HG03354 (cell line): ENCODE results near the gene RAB11B.
A peak's percentile ranks its signal among the peaks of the same experiment; 100 is the strongest.
"Not testable (repeated sequence)": the region's sequence is repeated elsewhere in the genome, so short reads cannot be mapped to it uniquely, and the experiment has no call there.

Experiments
- ATAC-seq: cut with Tn5 transposase; IDR thresholded peaks from one replicate; pipeline ENCODE4 v1.9.1; 2021; ENCODE audit warnings: mild to moderate bottlenecking; ENCODE audit not compliant: unreplicated experiment, poor library complexity, severe bottlenecking

RAB11B gene

GRCh38 chr19:8392017-8392591 is 1.9 kb downstream of the RAB11B start:
- ATAC-seq, result no peak

- ATAC-seq, result no peak
Observed at GRCh38 chr19:8393192-8393870, 3.2 kb downstream of the RAB11B start.

GRCh38 chr19:8393871-8394250 is 3.7 kb downstream of the RAB11B start:
- no peak for ATAC-seq

GRCh38 chr19:8395621-8396082 is 5.5 kb downstream of the RAB11B start:
- ATAC-seq, result no peak

- no peak for ATAC-seq
Observed at GRCh38 chr19:8396185-8396562, 6.0 kb downstream of the RAB11B start.

- no peak for ATAC-seq
Observed at GRCh38 chr19:8396563-8397203, 6.5 kb downstream of the RAB11B start.

- ATAC-seq, result no peak
Observed at GRCh38 chr19:8397271-8397670, 7.1 kb downstream of the RAB11B start.

GRCh38 chr19:8397746-8398310 is 7.7 kb downstream of the RAB11B start:
- no peak for ATAC-seq

GRCh38 chr19:8398311-8398771 is 8.2 kb downstream of the RAB11B start:
- no peak for ATAC-seq

- no peak for ATAC-seq
Observed at GRCh38 chr19:8399681-8400188, 9.6 kb downstream of the RAB11B start.

GRCh38 chr19:8401981-8402411 is 11.8 kb downstream of the RAB11B start:
- ATAC-seq, result no peak

- ATAC-seq, result no peak
Observed at GRCh38 chr19:8403098-8403819, 13.1 kb downstream of the RAB11B start.

GRCh38 chr19:8403820-8404109 is 13.6 kb downstream of the RAB11B start:
- no peak for ATAC-seq

- ATAC-seq, result no peak
Observed at GRCh38 chr19:8404391-8405151, 14.4 kb downstream of the RAB11B start.

- not testable (repeated sequence) for ATAC-seq
Observed at GRCh38 chr19:8410718-8411117, 20.6 kb downstream of the RAB11B start.

- ATAC-seq, result peak; percentile 99
Observed at GRCh38 chr19:8412783-8413628, 22.8 kb downstream of the RAB11B start, which contains the start of gene MARCHF2. Gene MARCHF2 (plus strand): TSS chr19:8413305. CDS start chr19:8421841, 8,536 bp downstream.

- peak; percentile 8 for ATAC-seq
Observed at GRCh38 chr19:8413629-8413995, 23.5 kb downstream of the RAB11B start.

- ATAC-seq, result no peak
Observed at GRCh38 chr19:8416796-8417195, 26.6 kb downstream of the RAB11B start.
